Astrocyte (in vitro differentiated cells and primary cell): Measurements from ENCODE around the gene COL5A1. TPM values are rescaled to one million over a fixed set of nuclear protein-coding genes. Genes with fewer than 3 reads are reported as not detected.
"Not testable (repeated sequence)": the region's sequence is repeated elsewhere in the genome, so short reads cannot be mapped to it uniquely, and the experiment has no call there.

Source experiments
- DNase-seq: peaks from one replicate; pipeline ENCODE4 v3.0.0-alpha.2; 2010; ENCODE audit warnings: low read depth
- FAIRE-seq: peaks from 2 replicates; lab custom pipeline; 2011; peaks lifted over from hg19 to GRCh38; lab: Jason Lieb, UNC
- H2AFZ ChIP-seq: 2 replicates; pipeline ENCODE4 v1.6.0; 2012; ENCODE audit warnings: low read depth, low read length, inconsistent platforms
- H3K27ac ChIP-seq: 2 replicates; pipeline ENCODE4 v1.5.1; 2011; ENCODE audit warnings: low read depth, low read length, inconsistent platforms
- H3K27me3 ChIP-seq: 2 replicates; pipeline ENCODE4 v1.6.0; 2011; ENCODE audit warnings: low read length, inconsistent platforms; ENCODE audit not compliant: insufficient read depth
- H3K36me3 ChIP-seq: 2 replicates; pipeline ENCODE4 v1.5.1; 2011; ENCODE audit warnings: low read length, inconsistent platforms; ENCODE audit not compliant: insufficient read depth
- H3K4me1 ChIP-seq: 2 replicates; pipeline ENCODE4 v1.5.1; 2011; ENCODE audit warnings: low read length, inconsistent platforms; ENCODE audit not compliant: insufficient read depth
- H3K4me2 ChIP-seq: 2 replicates; pipeline ENCODE4 v1.6.0; 2012; ENCODE audit warnings: low read length, inconsistent platforms
- H3K4me3 ChIP-seq: 2 replicates; pipeline ENCODE4 v1.5.1; 2011; ENCODE audit warnings: low read depth, mild to moderate bottlenecking, low read length, inconsistent platforms; ENCODE audit not compliant: insufficient read depth
- H3K79me2 ChIP-seq: 2 replicates; pipeline ENCODE4 v1.6.0; 2012; ENCODE audit warnings: mild to moderate bottlenecking, low read length, inconsistent platforms; ENCODE audit not compliant: insufficient read depth
- H3K9ac ChIP-seq: 2 replicates; pipeline ENCODE4 v1.6.0; 2012; ENCODE audit warnings: mild to moderate bottlenecking, low read length, inconsistent platforms
- H3K9me3 ChIP-seq: 2 replicates; pipeline ENCODE4 v1.5.1; 2012; ENCODE audit warnings: low read depth, mild to moderate bottlenecking, low read length, inconsistent platforms; ENCODE audit not compliant: insufficient read depth
- H4K20me1 ChIP-seq: 2 replicates; pipeline ENCODE4 v1.6.0; 2012; ENCODE audit warnings: low read length, inconsistent platforms; ENCODE audit not compliant: insufficient read depth
- H3K27ac Mint-ChIP-seq: one replicate; pipeline ENCODE4 v1.8.0; 2021; ENCODE audit warnings: mild to moderate bottlenecking, mixed read lengths; ENCODE audit not compliant: unreplicated experiment
- H3K27me3 Mint-ChIP-seq: one replicate; pipeline ENCODE4 v1.8.0; 2021; ENCODE audit warnings: low read depth, mixed read lengths; ENCODE audit not compliant: unreplicated experiment
- H3K36me3 Mint-ChIP-seq: one replicate; pipeline ENCODE4 v1.8.0; 2021; ENCODE audit warnings: low read depth, mixed read lengths; ENCODE audit not compliant: unreplicated experiment
- H3K4me1 Mint-ChIP-seq: one replicate; pipeline ENCODE4 v1.8.0; 2021; ENCODE audit warnings: low read depth, mixed read lengths; ENCODE audit not compliant: unreplicated experiment
- H3K4me3 Mint-ChIP-seq: one replicate; pipeline ENCODE4 v1.8.0; 2021; ENCODE audit warnings: mild to moderate bottlenecking, moderate library complexity, mixed read lengths; ENCODE audit not compliant: unreplicated experiment
- H3K9me3 Mint-ChIP-seq: one replicate; pipeline ENCODE4 v1.8.0; 2021; ENCODE audit warnings: mild to moderate bottlenecking, mixed read lengths; ENCODE audit not compliant: unreplicated experiment
- EZH2 ChIP-seq: IDR thresholded peaks from 2 replicates; pipeline ENCODE4 v1.6.1; 2012; ENCODE audit warnings: mild to moderate bottlenecking, low read length, inconsistent platforms; ENCODE audit not compliant: insufficient read depth
- total RNA-seq: library from RNA; stranded (reverse); gene quantifications from 2 replicates; pipeline ENCODE4 v1.2.1, GENCODE V29; 2021
- TF ChIP-seq, protein P1 (sequence below): IDR thresholded peaks from 2 replicates; pipeline ENCODE4 v1.5.1; 2011; ENCODE audit warnings: low read depth, mild to moderate bottlenecking, inconsistent platforms, low read length, moderate library complexity; ENCODE audit not compliant: insufficient read depth

COL5A1 gene
- total RNA-seq, 1 donor from 2014 or later = 1,055 TPM

DNA sequence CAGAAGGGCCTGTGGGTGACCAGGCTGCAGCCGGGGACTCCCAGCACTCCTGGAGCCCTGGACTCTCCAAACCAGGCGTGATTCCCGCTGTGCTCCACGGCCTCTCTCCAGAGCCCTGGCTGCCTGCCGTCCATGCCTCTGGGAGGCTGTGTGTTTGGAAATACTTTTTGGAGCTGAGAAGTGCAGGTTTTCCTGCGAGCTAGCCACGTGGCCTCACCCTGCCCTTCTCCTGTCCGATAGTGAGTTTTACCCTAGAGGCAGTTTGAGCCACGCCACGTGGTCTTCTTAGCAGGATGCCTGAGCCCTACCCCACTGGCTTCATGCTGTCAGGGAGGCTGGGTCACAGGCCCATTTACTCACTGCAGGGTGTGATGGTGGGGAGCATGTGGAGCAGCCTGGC is 71.3 kb downstream of the COL5A1 start:
- Histone ChIP-seq H3K27me3 (no peaks in the 10 kb centered on the region), H3K4me3 (no peak overlapping the region), H3K4me2 (no peak overlapping the region), H3K27ac (no peak overlapping the region), H3K36me3 (peaks cover 32% of the 10 kb centered on the region), H3K4me1 (peaks cover 13% of the 10 kb centered on the region), H2AFZ (no peak overlapping the region), H4K20me1 (peaks cover 97% of the 10 kb centered on the region), H3K9me3 (peaks cover 4% of the 10 kb centered on the region), H3K79me2 (peaks cover 93% of the 10 kb centered on the region), H3K9ac (no peak overlapping the region)
- peaks cover 58% of the 10 kb centered on the region for H3K4me1 Mint-ChIP-seq
- H3K27ac Mint-ChIP-seq = peak overlapping the region; percentile 62
- no peak for DNase-seq
- TF ChIP-seq EZH2 = no peak
- TF ChIP-seq, protein P1, sequence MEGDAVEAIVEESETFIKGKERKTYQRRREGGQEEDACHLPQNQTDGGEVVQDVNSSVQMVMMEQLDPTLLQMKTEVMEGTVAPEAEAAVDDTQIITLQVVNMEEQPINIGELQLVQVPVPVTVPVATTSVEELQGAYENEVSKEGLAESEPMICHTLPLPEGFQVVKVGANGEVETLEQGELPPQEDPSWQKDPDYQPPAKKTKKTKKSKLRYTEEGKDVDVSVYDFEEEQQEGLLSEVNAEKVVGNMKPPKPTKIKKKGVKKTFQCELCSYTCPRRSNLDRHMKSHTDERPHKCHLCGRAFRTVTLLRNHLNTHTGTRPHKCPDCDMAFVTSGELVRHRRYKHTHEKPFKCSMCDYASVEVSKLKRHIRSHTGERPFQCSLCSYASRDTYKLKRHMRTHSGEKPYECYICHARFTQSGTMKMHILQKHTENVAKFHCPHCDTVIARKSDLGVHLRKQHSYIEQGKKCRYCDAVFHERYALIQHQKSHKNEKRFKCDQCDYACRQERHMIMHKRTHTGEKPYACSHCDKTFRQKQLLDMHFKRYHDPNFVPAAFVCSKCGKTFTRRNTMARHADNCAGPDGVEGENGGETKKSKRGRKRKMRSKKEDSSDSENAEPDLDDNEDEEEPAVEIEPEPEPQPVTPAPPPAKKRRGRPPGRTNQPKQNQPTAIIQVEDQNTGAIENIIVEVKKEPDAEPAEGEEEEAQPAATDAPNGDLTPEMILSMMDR = no peak
- H3K36me3 Mint-ChIP-seq = peaks cover 37% of the 10 kb centered on the region
- no peak for FAIRE-seq
- H3K9me3 Mint-ChIP-seq = peaks cover 2% of the 10 kb centered on the region
- H3K4me3 Mint-ChIP-seq = no peak overlapping the region
- no peaks in the 10 kb centered on the region for H3K27me3 Mint-ChIP-seq

DNA sequence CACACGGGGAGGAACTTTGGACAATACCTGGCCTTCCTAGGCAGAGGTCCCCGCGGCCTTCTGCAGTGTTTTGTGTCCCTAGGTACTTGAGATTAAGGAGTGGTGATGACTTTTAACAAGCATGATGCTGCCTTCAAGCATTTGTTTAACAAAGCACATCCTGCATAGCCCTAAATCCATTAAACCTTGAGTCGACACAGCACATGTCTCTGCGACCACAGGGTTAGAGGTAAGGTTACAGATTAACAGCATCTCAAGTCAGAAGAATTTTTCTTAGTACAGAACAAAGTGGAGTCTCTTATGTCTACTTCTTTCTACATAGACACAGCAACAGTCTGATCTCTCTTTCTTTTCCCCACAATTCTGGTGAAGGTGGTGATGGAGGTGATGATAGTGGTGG is 73.9 kb downstream of the COL5A1 start:
- H3K9me3 Mint-ChIP-seq, H3K27me3 ChIP-seq, H3K9me3 ChIP-seq, H3K4me2 ChIP-seq, H3K27me3 Mint-ChIP-seq, H3K9ac ChIP-seq, H3K4me1 ChIP-seq, H3K4me3 ChIP-seq, DNase-seq, H3K4me3 Mint-ChIP-seq, H3K27ac ChIP-seq, H2AFZ ChIP-seq: not testable (repeated sequence)
- FAIRE-seq = peak; percentile 17
- Histone ChIP-seq H3K36me3 (peaks cover 44% of the 10 kb centered on the region), H4K20me1 (peaks cover 97% of the 10 kb centered on the region), H3K79me2 (peaks cover 95% of the 10 kb centered on the region)
- Mint-ChIP-seq H3K36me3 (peaks cover 49% of the 10 kb centered on the region), H3K4me1 (peaks cover 48% of the 10 kb centered on the region), H3K27ac (peak overlapping the region; percentile 64)

DNA sequence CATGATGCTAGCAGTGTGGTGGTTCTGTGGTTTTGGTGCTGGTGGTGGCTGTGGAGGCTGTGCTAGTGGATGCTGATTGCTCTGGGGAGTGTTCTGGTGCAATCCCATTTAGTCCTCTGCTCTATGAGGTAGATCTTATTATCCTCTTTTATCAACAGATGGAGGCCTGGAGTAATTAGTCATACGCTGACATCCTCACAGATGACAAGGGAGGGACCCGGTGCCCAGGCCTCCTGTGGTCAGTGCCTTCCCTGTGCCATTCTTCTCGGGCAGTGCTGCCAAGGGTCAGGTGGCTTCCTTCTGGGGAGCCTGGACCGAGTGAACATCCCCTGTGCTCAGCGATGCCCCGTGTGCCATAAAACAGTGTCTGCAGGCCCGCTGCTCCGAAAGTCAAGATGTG is 74.5 kb downstream of the COL5A1 start:
- no peak overlapping the region for H3K4me3 ChIP-seq
- H3K27me3 Mint-ChIP-seq = no peaks in the 10 kb centered on the region
- H3K27ac Mint-ChIP-seq = peak overlapping the region; percentile 64
- H3K36me3 Mint-ChIP-seq = peaks cover 52% of the 10 kb centered on the region
- H3K4me1 ChIP-seq = peaks cover 2% of the 10 kb centered on the region
- H3K9ac ChIP-seq = no peak overlapping the region
- no peak overlapping the region for H3K27ac ChIP-seq
- H3K4me1 Mint-ChIP-seq = peaks cover 49% of the 10 kb centered on the region
- peaks cover 4% of the 10 kb centered on the region for H3K9me3 ChIP-seq
- H3K4me2 ChIP-seq = no peak overlapping the region
- peaks cover 2% of the 10 kb centered on the region for H3K9me3 Mint-ChIP-seq
- no peak for DNase-seq
- H3K79me2 ChIP-seq = peaks cover 98% of the 10 kb centered on the region
- FAIRE-seq = no peak
- H4K20me1 ChIP-seq = peaks cover 99% of the 10 kb centered on the region
- TF ChIP-seq EZH2 = no peak
- TF ChIP-seq, protein P1 = no peak
- H3K4me3 Mint-ChIP-seq = no peak overlapping the region
- H3K36me3 ChIP-seq = peaks cover 44% of the 10 kb centered on the region
- H2AFZ ChIP-seq = no peak overlapping the region
- H3K27me3 ChIP-seq = no peaks in the 10 kb centered on the region
